GM12874 (cell line): ENCODE measurements around the gene HACD3.

Experiments used
- TF ChIP-seq, protein P1 (sequence below): IDR thresholded peaks from 2 replicates; pipeline ENCODE4 v1.5.1; 2011; ENCODE audit warnings: low read depth, mild to moderate bottlenecking, control low read depth, low read length, moderate library complexity; ENCODE audit not compliant: insufficient read depth

Gene HACD3

DNA sequence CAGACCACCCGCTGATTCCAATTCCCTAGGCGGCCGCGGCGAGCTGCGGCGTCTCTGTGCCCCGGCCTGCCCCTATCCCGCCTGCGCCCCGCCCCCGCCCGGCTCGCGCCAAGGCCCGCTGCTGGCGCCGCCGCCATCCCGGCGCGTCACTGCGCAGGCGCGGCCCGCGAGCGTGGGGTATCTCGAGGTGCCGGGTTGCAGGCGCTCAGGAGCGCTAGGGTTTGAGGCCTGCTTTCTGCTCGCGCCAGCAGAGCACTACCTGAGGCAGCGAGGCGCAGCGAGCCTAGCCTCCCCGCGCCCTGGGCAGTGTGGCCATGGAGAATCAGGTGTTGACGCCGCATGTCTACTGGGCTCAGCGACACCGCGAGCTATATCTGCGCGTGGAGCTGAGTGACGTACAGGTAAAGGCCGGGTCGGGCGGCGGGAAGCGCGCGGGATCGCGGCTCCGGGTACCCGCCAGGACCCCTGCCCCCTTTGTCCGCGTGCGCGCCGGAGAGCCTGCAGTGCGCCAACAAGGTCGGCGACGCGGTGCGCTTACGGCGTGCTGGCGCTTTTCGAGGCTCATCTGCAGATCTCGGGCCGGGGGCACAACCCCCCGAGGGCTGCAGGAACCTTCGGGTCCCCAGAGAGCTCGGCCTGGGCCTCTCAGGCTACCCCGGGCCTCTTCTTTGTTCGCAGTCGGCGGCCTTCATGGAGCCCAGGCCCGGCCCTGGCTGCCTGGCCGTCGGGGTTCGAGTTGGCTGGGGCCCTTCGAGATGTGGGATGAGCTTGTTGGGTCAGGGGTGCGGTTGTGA is at the start of gene HACD3:
TSS of gene HACD3 (plus strand) at position 146 of the 794 bp plus-strand sequence. CDS start at position 315, 169 bp downstream.
- TF ChIP-seq, protein P1, sequence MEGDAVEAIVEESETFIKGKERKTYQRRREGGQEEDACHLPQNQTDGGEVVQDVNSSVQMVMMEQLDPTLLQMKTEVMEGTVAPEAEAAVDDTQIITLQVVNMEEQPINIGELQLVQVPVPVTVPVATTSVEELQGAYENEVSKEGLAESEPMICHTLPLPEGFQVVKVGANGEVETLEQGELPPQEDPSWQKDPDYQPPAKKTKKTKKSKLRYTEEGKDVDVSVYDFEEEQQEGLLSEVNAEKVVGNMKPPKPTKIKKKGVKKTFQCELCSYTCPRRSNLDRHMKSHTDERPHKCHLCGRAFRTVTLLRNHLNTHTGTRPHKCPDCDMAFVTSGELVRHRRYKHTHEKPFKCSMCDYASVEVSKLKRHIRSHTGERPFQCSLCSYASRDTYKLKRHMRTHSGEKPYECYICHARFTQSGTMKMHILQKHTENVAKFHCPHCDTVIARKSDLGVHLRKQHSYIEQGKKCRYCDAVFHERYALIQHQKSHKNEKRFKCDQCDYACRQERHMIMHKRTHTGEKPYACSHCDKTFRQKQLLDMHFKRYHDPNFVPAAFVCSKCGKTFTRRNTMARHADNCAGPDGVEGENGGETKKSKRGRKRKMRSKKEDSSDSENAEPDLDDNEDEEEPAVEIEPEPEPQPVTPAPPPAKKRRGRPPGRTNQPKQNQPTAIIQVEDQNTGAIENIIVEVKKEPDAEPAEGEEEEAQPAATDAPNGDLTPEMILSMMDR: no peak

GRCh38 chr15:65484876-65485275 is 45.4 kb upstream of the HACD3 start:
- TF ChIP-seq, protein P1: no peak

DNA sequence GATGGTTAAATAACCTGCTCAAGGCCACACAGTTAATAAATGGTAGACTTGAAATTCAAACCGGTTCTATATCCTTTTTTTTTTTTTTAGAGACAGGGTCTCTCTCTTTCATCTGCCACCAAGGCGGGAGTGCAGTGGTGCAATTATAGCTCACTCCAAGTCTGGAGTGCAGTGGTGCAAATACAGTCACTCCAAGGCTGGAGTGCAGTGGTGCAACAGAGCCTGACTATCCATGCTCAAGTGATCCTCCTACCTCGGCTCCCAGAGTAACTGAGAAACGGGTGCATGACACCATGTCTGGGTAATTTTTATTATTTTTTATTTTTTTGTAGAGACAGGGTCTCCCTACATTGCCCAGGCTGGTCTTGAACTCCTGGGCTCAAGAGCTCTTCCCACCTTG is 36.2 kb upstream of the HACD3 start:
- TF ChIP-seq, protein P1: no peak

GRCh38 chr15:65509321-65509720 is 20.9 kb upstream of the HACD3 start:
- TF ChIP-seq, protein P1: no peak

GRCh38 chr15:65512189-65512588 is 18.1 kb upstream of the HACD3 start:
- TF ChIP-seq, protein P1: no peak

- TF ChIP-seq, protein P1: no peak
Measured at GRCh38 chr15:65512807-65513416, 17.4 kb upstream of the HACD3 start.

- TF ChIP-seq, protein P1: peak; percentile 99
Measured at GRCh38 chr15:65516997-65517865, 13.0 kb upstream of the HACD3 start, which contains the start of gene DPP8. Gene DPP8 (minus strand): TSS chr15:65517689. CDS start chr15:65512553, 5,136 bp downstream.
